Breast epithelium (tissue), 3 donors: ENCODE results near the gene BZW2.

Experiments
- CTCF ChIP-seq, 3 donors: fragments of 450-650 bp; IDR thresholded peaks; one replicate each; pipeline ENCODE4 v1.5.1; 2016 to 2017; ENCODE audit warnings: antibody characterized with exemption in 3 of 3, mild to moderate bottlenecking in 3 of 3, moderate library complexity in 3 of 3
- POLR2A ChIP-seq: fragments of 450-650 bp; IDR thresholded peaks from one replicate; pipeline ENCODE4 v1.6.1; 2016; ENCODE audit warnings: antibody characterized with exemption, mild to moderate bottlenecking, moderate library complexity

GRCh38 chr7:16741676-16742075, 95.7 kb downstream of the BZW2 start:
- TF ChIP-seq POLR2A (no peak), CTCF (IDR thresholded peaks at IDR 0.05) (no peak)
